ENCODE measurements around the gene ADSS1.
A peak's percentile ranks its signal among the peaks of the same experiment; 100 is the strongest.

Gene ADSS1

GRCh38 chr14:104687601-104688504, 36.2 kb upstream of the ADSS1 start:
- DNase-seq = peak; percentile 69

- DNase-seq = peak; percentile 48
Measured at GRCh38 chr14:104688505-104689108, 35.4 kb upstream of the ADSS1 start.

DNA sequence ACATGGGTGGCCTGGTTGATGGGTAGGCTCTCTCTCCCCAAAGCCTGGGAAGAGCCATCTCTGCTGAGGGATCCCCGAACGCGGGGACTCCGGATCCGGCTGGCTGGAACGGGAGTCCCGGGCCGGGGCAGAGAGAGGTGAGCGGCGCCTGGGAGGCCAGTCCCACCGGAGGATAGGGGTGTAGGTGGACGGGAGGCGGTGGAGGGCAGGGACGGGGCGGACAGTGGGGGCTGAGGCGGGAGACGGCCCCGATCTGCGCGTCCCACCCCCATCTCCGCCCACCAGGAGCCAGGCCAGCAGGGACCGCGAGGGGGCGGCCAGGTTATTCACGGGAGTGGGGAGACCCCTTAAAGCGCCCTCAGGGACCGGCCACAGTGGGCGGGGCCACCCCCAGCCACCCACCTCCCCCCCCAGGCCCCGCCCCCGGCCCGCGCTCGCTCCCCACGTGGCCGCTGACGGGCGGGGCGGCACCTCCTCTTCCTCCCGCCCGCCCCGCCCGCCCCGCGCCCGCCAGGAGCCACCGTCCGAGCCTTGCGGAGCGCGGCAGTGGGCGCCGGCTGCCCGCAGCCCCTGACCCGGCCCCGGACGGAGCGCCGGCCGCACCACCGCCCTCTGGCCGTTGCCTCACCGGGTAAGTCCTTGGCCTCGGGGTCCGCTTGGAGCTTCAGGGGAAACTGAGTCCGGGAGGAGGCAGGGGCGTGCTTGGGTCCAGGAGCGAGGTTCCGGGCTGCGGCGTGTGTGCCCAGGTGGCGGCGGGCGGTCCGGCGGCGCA, 34.7 kb upstream of the ADSS1 start, which contains the start of gene INF2:
TSS of gene INF2 (plus strand) at position 510 of the 772 bp plus-strand sequence. CDS start 11,748 bp downstream, outside the sequence.
- peak; percentile 72 for DNase-seq

GRCh38 chr14:104689881-104690711, 33.9 kb upstream of the ADSS1 start:
- DNase-seq = peak; percentile 40

- no peak for DNase-seq
Measured at GRCh38 chr14:104690861-104691455, 33.1 kb upstream of the ADSS1 start.

GRCh38 chr14:104691546-104692260, 32.3 kb upstream of the ADSS1 start:
- no peak for DNase-seq

- no peak for DNase-seq
Measured at GRCh38 chr14:104692261-104692938, 31.6 kb upstream of the ADSS1 start.

DNA sequence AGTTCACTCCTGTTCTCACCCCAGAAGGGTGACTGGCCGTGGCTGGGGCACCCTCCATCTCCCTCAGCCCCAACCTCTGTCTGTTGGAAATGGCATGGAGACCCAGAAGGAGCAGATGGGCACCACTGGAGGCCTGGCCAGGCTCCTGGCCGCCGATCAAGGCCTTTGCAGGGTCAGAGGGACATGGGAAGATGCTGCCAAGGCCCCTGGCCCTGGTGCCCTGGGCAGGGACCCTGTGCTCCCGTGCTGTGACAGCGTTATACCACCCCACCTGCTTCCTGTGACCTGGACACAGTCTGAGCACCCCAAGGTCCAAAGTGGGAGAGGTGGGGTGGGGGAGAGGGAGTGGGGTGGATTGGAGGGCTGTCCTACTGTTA, 31.1 kb upstream of the ADSS1 start:
- no peak for DNase-seq

DNA sequence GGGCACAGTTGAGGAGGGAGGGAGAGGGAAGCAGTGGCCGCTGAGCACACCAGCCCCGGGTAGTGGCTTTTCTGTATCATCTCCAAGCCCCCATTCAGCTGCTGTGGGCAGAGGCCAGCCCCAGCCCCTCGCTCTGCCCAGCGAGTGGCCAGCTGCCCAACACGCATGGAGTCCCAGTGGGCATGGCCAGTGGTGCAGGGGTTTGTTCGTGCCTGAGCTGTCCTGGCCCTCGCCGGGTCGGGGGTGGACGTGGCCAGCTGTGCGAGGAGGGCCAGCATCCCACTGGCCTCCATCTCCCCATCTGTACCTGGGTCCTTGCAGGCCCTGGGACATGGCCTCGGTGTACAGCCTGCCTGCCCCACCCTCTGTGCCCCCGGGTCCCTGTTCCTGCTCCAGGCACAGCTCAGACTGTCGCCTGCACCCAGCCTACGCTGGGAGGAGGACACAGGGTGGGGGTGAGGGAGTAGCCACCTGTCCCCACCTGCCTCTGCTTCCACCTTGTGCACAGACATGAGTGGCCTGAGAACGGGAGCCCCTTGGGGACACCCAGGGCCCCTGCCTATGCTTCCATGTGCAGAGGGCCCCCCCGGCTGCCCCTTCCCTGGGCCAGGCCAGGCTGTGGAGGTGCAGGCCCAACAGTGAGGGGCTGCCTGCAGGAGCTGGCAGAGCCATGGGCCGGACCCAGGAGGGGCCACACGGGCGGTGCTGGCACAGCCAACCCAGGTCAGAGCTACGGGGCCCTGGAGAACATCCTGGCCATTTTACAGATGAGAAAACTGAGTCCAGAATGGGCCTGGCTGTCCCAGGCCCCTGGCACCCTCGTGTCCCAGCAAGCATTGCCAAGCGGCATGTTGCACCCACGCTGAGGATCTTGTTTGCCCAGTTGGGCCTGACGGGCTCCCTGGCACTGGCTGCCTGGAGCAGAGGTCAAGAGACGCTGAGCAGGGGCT, 30.3 kb upstream of the ADSS1 start:
- DNase-seq = no peak

DNA sequence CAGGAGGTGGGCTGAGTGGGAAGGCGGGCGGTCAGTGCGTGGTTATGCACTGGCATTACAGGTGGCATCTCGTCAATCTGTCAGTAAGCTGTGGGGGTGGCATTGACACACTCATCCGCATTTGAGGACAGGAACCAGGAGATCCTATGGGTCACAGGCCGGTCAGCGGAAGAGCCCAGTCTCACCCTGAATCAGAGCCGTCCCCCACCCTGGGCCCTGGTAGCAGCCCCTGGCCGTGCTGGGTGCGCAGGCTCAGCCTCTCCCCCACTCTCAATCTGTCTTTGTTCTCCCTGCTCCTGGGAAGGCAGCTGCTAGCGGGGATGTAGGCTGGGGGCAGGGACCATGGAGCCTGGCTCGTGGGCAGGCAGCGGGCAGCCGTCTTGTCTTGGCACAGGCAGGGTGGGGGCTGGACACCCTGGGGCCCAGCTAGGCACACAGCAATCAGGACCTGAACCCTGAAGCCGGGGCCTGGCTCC, 29.5 kb upstream of the ADSS1 start:
- DNase-seq = no peak

DNA sequence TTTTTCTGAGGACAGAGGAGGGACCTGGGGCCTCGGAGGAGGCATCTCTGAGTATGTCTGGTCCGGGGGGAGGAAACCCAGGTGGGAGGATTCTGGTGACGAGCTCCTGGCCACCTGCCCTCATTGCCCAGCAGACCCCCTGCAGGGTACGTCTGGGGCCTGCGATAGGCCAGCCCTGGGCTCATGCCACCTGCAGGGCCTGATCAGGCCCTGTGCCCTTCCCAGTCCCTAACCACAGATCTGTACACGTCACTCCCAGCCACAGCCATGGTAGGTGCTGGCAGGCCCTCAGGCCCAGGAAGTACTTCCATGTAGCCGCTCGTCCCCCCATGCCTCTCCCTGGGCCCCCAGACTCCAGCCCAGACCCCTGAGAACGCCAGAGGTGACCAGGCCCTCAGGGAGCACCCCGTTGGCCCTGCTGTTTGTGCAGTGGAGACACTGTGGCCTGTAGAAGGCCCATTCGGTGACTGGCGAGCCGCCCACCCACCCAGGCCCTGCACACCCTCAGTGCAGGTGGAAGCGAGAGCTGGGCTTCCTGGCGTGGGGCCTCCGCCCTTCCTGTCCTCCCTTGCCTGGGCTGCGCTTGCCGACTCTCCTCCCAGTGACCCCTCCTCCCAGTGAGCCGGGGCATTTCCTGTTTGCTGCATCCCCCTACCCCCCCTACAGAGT, 28.9 kb upstream of the ADSS1 start:
- DNase-seq = no peak

GRCh38 chr14:104695660-104696000, 28.4 kb upstream of the ADSS1 start:
- DNase-seq = no peak

DNA sequence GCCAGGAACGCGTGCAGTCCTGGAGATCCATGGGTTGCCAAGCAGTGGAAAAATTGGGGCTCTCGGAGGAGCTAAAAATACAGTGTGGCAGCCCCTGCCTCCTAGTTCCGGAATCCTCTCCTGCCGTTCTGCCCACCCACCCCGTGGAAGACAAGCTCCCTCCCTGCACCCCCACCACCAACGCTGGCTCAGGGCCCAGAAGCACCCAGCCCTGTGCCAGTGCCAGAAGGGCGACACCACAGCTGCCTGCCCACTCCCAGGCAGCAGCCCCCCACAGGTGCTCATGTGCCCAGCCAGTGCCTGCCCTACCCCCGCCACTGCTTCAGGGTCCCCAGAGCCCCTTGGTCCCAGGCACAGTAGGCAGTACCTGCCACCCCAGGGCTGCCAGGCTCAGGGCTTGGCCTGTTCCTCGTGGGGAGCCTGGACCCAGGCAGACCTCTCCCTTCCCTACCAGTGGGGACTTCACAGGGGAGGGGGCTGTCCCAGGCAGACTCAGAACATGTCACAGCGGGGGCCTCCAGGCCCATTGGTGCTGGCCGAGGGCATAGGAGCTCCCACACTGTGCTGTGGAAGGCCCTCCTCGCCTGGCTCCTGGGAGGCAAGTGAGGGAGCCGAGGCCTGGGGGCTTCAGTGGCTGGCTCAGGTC, 27.2 kb upstream of the ADSS1 start:
- no peak for DNase-seq

GRCh38 chr14:104697317-104697703, 26.7 kb upstream of the ADSS1 start:
- no peak for DNase-seq

DNA sequence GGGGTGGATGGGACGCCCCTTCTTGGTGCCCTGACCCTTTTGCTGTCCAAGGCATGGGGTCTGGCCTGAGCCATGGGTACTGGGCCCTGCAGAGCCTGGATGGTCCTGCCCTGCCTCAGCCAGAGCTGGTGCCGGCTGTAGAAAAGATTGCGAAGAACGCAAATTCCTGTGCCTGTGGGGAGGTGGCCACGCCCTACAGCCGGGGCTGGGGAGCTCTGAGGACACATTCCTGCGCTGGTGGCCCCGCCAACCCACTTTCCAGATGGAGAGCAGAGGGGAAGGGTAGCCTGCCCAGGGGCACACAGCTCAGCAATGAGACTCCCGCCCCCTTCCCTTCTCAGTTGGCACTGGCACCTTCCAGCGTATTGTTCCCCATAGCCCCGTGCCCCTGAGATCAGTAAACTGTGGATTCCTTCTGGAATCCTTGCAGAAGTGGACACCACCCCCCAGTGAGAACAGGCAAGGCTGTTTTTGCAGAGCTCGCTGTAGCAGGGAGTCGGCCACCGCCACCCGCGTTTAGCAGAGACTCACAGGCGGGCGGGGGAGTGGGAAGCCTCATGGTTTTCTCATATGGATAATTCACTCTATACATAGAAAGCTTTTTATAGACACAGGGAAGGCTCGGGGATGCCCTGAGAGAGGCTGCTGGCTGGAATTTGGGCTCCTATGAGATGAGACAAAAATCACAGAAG, 26.0 kb upstream of the ADSS1 start:
- no peak for DNase-seq

GRCh38 chr14:104698688-104699425, 25.2 kb upstream of the ADSS1 start:
- DNase-seq = no peak

DNA sequence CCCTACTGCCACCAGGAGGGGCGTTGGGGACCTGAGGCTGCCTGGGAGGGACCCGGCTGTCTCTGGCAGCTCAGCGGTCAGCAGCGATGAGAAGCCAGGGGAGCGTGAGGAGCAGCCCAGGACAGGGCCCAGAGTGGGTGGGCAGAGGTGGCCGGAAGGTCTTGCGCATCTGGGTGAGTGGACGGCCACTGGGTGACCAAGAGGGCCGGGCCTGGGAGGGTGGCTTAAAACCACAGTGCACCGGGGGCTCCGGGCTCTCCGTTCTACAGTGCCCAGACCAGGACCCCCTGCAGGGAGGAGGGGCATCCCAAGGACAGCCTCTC, 24.6 kb upstream of the ADSS1 start:
- no peak for DNase-seq

All from EL (cell line).